ENCODE results near the gene OBP2B.

DNA sequence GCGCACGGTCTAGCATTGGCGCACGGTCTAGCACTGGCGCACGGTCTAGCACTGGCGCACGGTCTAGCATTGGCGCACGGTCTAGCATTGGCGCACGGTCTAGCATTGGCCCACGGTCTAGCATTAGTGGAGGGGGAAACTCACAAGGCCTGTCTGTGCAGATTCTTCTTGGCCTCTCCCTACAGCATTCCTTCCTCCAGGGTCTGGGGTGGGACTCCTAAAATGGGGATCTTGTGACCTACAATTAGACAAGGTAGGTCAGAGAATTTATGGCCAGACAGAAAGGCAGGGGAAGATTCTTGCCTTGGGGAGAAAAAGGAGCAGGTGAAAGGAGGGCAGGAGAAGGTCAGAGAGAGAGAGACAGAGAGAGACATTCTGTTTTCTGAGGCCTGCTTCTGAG, 39.9 kb downstream of the OBP2B start:
- TF ChIP-seq NFIC (IDR thresholded peaks at IDR 0.05; ENCODE audit: low read depth, low read length) (no peak), POLR2A (IDR thresholded peaks at IDR 0.05; ENCODE audit: low read depth, low read length) (no peak), RAD21 (IDR thresholded peaks at IDR 0.05; ENCODE audit: insufficient read depth, low read depth, low read length) (no peak), CTCF (IDR thresholded peaks at IDR 0.05 in 2 of 3, conservative IDR thresholded peaks at IDR 0.05 in 1 of 3; ENCODE audit: control insufficient read depth in 2 of 3, extremely low read depth in 1 of 3, insufficient read depth in 1 of 3, low read depth in 3 of 3, low read length in 3 of 3) (no peak), LARP7 (IDR thresholded peaks at IDR 0.05) (no peak), ETV6 (conservative IDR thresholded peaks at IDR 0.05 in 1 of 2, IDR thresholded peaks at IDR 0.05 in 1 of 2; ENCODE audit: borderline replicate concordance in 1 of 2, low read depth in 1 of 2) (no peak), FOS (IDR thresholded peaks at IDR 0.05; ENCODE audit: borderline replicate concordance, extremely low read depth, insufficient read length) (no peak), ZZZ3 (IDR thresholded peaks at IDR 0.05; ENCODE audit: control insufficient read depth, insufficient read length, low read depth) (no peak), TAF1 (IDR thresholded peaks at IDR 0.05; ENCODE audit: borderline replicate concordance, low read depth, low read length) (no peak), TARDBP (IDR thresholded peaks at IDR 0.05; ENCODE audit: borderline replicate concordance) (no peak), TCF7 (IDR thresholded peaks at IDR 0.05; ENCODE audit: borderline replicate concordance) (no peak)
- TF ChIP-seq, protein P1, sequence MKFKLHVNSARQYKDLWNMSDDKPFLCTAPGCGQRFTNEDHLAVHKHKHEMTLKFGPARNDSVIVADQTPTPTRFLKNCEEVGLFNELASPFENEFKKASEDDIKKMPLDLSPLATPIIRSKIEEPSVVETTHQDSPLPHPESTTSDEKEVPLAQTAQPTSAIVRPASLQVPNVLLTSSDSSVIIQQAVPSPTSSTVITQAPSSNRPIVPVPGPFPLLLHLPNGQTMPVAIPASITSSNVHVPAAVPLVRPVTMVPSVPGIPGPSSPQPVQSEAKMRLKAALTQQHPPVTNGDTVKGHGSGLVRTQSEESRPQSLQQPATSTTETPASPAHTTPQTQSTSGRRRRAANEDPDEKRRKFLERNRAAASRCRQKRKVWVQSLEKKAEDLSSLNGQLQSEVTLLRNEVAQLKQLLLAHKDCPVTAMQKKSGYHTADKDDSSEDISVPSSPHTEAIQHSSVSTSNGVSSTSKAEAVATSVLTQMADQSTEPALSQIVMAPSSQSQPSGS (IDR thresholded peaks at IDR 0.05; ENCODE audit: low read length) = no peak
- TF ChIP-seq, protein P2, sequence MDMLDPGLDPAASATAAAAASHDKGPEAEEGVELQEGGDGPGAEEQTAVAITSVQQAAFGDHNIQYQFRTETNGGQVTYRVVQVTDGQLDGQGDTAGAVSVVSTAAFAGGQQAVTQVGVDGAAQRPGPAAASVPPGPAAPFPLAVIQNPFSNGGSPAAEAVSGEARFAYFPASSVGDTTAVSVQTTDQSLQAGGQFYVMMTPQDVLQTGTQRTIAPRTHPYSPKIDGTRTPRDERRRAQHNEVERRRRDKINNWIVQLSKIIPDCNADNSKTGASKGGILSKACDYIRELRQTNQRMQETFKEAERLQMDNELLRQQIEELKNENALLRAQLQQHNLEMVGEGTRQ (IDR thresholded peaks at IDR 0.05; ENCODE audit: borderline replicate concordance, low read depth, low read length) = no peak

Measured in GM12878 (cell line).